GM19193 (cell line): Measurements from ENCODE around the gene CTNNA1.

Experiments used
- POLR2A ChIP-seq: IDR thresholded peaks from 4 replicates; pipeline ENCODE4 v1.6.1; 2011; ENCODE audit not compliant: insufficient read depth, insufficient read length; ENCODE audit errors: extremely low read depth

The CTNNA1 gene

GRCh38 chr5:138748630-138749081 is 4.6 kb upstream of the CTNNA1 start:
- TF ChIP-seq POLR2A = no peak

- TF ChIP-seq POLR2A = no peak
Observed at GRCh38 chr5:138752341-138752950, 779 bp upstream of the CTNNA1 start.

- TF ChIP-seq POLR2A = no peak
Observed at GRCh38 chr5:138753794-138754698, 821 bp downstream of the CTNNA1 start.

- no peak for TF ChIP-seq POLR2A
Observed at GRCh38 chr5:138754699-138755057, 1.5 kb downstream of the CTNNA1 start.

- no peak for TF ChIP-seq POLR2A
Observed at GRCh38 chr5:138755084-138755748, 2.0 kb downstream of the CTNNA1 start.

GRCh38 chr5:138757061-138757776 is 4.0 kb downstream of the CTNNA1 start:
- TF ChIP-seq POLR2A = no peak

GRCh38 chr5:138760448-138761110 is 7.4 kb downstream of the CTNNA1 start:
- no peak for TF ChIP-seq POLR2A

GRCh38 chr5:138762110-138762509 is 8.9 kb downstream of the CTNNA1 start:
- TF ChIP-seq POLR2A = no peak

GRCh38 chr5:138763037-138763778 is 10.0 kb downstream of the CTNNA1 start:
- no peak for TF ChIP-seq POLR2A

- TF ChIP-seq POLR2A = no peak
Observed at GRCh38 chr5:138770291-138770690, 17.1 kb downstream of the CTNNA1 start.

GRCh38 chr5:138770977-138771376 is 17.8 kb downstream of the CTNNA1 start:
- TF ChIP-seq POLR2A = no peak

GRCh38 chr5:138772986-138773594 is 19.9 kb downstream of the CTNNA1 start:
- TF ChIP-seq POLR2A = no peak

GRCh38 chr5:138775034-138775433 is 21.8 kb downstream of the CTNNA1 start:
- TF ChIP-seq POLR2A = no peak
